Aorta (tissue), 5 donors: Measurements from ENCODE around the gene SNED1. TPM values are rescaled to one million over a fixed set of nuclear protein-coding genes. Genes with fewer than 3 reads are reported as not detected.

Experiments used
- ATAC-seq: fragments of 200-7000 bp; cut with Tn5 transposase; one replicate; pipeline ENCODE4 v1.9.1; 2022; ENCODE audit warnings: moderate library complexity; ENCODE audit not compliant: low FRiP score
- DNase-seq, 2 donors: peaks; one replicate each; pipeline ENCODE4 v3.0.0-alpha.2; 2020
- H3K27ac ChIP-seq, 2 donors: one replicate each; pipeline ENCODE4 v1.5.1; 2013; ENCODE audit warnings: low read length in 2 of 2, mild to moderate bottlenecking in 2 of 2, moderate library complexity in 2 of 2, control low read depth in 1 of 2, inconsistent platforms in 1 of 2, low read depth in 1 of 2
- H3K27me3 ChIP-seq, 2 donors: one replicate each; pipeline ENCODE4 v1.6.1; 2013; ENCODE audit warnings: control low read depth in 1 of 2, low read length in 1 of 2, mild to moderate bottlenecking in 1 of 2, moderate library complexity in 1 of 2; ENCODE audit not compliant: insufficient read depth in 2 of 2, control insufficient read depth in 1 of 2
- H3K36me3 ChIP-seq, 2 donors: one replicate each; pipeline ENCODE4 v1.6.1; 2013; ENCODE audit warnings: control low read depth in 1 of 2, low read length in 1 of 2, mild to moderate bottlenecking in 1 of 2; ENCODE audit not compliant: insufficient read depth in 2 of 2, control insufficient read depth in 1 of 2
- H3K4me1 ChIP-seq, 2 donors: one replicate each; pipeline ENCODE4 v1.6.1; 2013; ENCODE audit warnings: low read length in 2 of 2, control low read depth in 1 of 2, mild to moderate bottlenecking in 1 of 2, moderate library complexity in 1 of 2; ENCODE audit not compliant: insufficient read depth in 2 of 2, control insufficient read depth in 1 of 2
- H3K4me3 ChIP-seq, 2 donors: one replicate each; pipeline ENCODE4 v1.5.1; 2013; ENCODE audit warnings: low read length in 2 of 2, control low read depth in 1 of 2, mild to moderate bottlenecking in 1 of 2
- H3K9me3 ChIP-seq: one replicate; pipeline ENCODE4 v1.6.1; 2013; ENCODE audit warnings: mild to moderate bottlenecking, low read length; ENCODE audit not compliant: control insufficient read depth
- WGBS, 2 donors: extraction: QIAGEN DNeasy Blood & Tissue Kit; methylation state at CpG; one replicate each; pipeline ENCODE4 v1.1.7; 2013; 5-methylcytosine and 5-hydroxymethylcytosine counted together
- intact Hi-C, 2 donors: fragments of 100-400 bp; cut with DNase I; formaldehyde crosslinking; loops; one replicate each; pipeline versions ENCODE4 v1.14.2 to v1.15.0; 2022
- polyA plus RNA-seq, 2 donors: library from polyadenylated mRNA; stranded (reverse); fragments of 200-250 nt; gene quantifications; one replicate each; pipeline ENCODE4 v1.2.3, GENCODE V29; 2013
- total RNA-seq, 2 donors: library from RNA; stranded (reverse); fragmentation: NEBNext Ultra II Directional; extraction: Animal tissue kit (Norgen Biotek cat#: 25700); gene quantifications; one replicate each; pipeline ENCODE4 v1.2.1, GENCODE V29; 2021
- donor health status: healthy with polysubstance abuse.
- donor health status: Bipolar disorder and iron deficiency.
- donor health status: DM: no; HTN: no; CAD: no.
- donor health status: DM: no; HTN: no; CAD: no.
- donor health status: DM: yes; HTN: yes; CAD: no.

Gene SNED1
- total and polyA plus RNA-seq, 4 donors: 5.9 to 149 (median 67.4) TPM

GRCh38 chr2:241068942-241069810, 70.8 kb downstream of the SNED1 start:
- DNase-seq: no peak
- peaks cover 3 to 4% of the 10 kb centered on the region in 2 donors for H3K36me3 ChIP-seq
- 91 to 93% methylated on average over 28 of the region's 28 CpGs for WGBS, 2 donors
- no peak for ATAC-seq
- no peaks in the 10 kb centered on the region for H3K9me3 ChIP-seq
- no peaks in the 10 kb centered on the region for H3K27me3 ChIP-seq
- intact Hi-C loops: no loop called here
- H3K4me1 ChIP-seq: no peaks in the 10 kb centered on the region
- H3K27ac ChIP-seq: no peak overlapping the region
- H3K4me3 ChIP-seq: no peak overlapping the region

GRCh38 chr2:241069821-241070281, 71.4 kb downstream of the SNED1 start:
- 71 to 72% methylated on average over 23 to 26 of the region's 26 CpGs for WGBS, 2 donors
- H3K27ac ChIP-seq: no peak overlapping the region
- DNase-seq: no peak
- no peaks in the 10 kb centered on the region for H3K27me3 ChIP-seq
- intact Hi-C loops: no loop called here
- H3K4me3 ChIP-seq: no peak overlapping the region
- no peaks in the 10 kb centered on the region for H3K9me3 ChIP-seq
- H3K36me3 ChIP-seq: peaks cover 3 to 4% of the 10 kb centered on the region in 2 donors
- no peaks in the 10 kb centered on the region for H3K4me1 ChIP-seq
- no peak for ATAC-seq

GRCh38 chr2:241070361-241070760, 71.9 kb downstream of the SNED1 start:
- no peak for DNase-seq
- intact Hi-C loops: no loop called here
- Histone ChIP-seq H3K27me3 (no peaks in the 10 kb centered on the region), H3K4me3 (no peak overlapping the region), H3K4me1 (no peaks in the 10 kb centered on the region), H3K9me3 (no peaks in the 10 kb centered on the region), H3K27ac (no peak overlapping the region), H3K36me3 (peaks cover 3 to 8% of the 10 kb centered on the region in 2 donors)
- WGBS, 2 donors: 90 to 93% methylated on average over 13 of the region's 13 CpGs
- ATAC-seq: no peak

GRCh38 chr2:241070811-241071676, 72.6 kb downstream of the SNED1 start:
- ATAC-seq (no peak), DNase-seq (no peak)
- WGBS, 2 donors: 82 to 87% methylated on average over 25 to 31 of the region's 31 CpGs
- intact Hi-C loops: no loop called here
- Histone ChIP-seq H3K27ac (no peak overlapping the region), H3K36me3 (peaks cover 3 to 8% of the 10 kb centered on the region in 2 donors), H3K4me3 (no peak overlapping the region), H3K27me3 (no peaks in the 10 kb centered on the region), H3K4me1 (no peaks in the 10 kb centered on the region), H3K9me3 (no peaks in the 10 kb centered on the region)

DNA sequence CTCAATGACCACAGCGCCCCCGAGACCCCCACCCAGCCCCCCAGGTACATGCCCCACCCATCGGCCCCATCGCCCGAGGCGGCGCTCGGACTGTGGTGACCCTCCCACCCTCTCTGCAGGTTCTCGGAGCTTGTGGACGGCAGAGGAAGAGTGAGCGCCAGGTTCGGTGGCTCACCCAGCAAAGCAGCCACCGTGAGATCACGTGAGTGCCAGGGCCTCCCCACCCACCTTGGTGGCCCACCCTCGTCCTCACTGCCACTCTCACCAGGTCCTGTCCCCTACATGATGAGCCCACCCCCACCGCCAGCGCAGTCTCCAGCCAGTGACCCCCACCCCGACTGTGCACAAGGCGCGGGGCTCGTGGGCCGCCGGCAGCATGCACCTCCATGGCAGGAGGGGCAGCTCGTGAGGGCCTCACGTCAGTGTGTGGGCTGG, 73.3 kb downstream of the SNED1 start:
- no peaks in the 10 kb centered on the region for H3K9me3 ChIP-seq
- ATAC-seq (no peak), DNase-seq (no peak)
- no peak overlapping the region for H3K4me3 ChIP-seq
- no peaks in the 10 kb centered on the region for H3K27me3 ChIP-seq
- H3K36me3 ChIP-seq: peaks cover 3 to 8% of the 10 kb centered on the region in 2 donors
- no peak overlapping the region for H3K27ac ChIP-seq
- WGBS, 2 donors: 83 to 89% methylated on average over 20 to 25 of the region's 25 CpGs
- no peaks in the 10 kb centered on the region for H3K4me1 ChIP-seq
- intact Hi-C loops: no loop called here

GRCh38 chr2:241072151-241072550, 73.7 kb downstream of the SNED1 start:
- Histone ChIP-seq H3K27me3 (no peaks in the 10 kb centered on the region), H3K36me3 (peaks cover 3 to 8% of the 10 kb centered on the region in 2 donors), H3K4me3 (no peak overlapping the region), H3K4me1 (no peaks in the 10 kb centered on the region), H3K27ac (no peak overlapping the region), H3K9me3 (no peaks in the 10 kb centered on the region)
- DNase-seq: no peak
- WGBS, 2 donors: 82 to 86% methylated on average over 9 of the region's 9 CpGs
- no peak for ATAC-seq
- intact Hi-C loops: no loop called here

- intact Hi-C loops: no loop called here
- 77 to 79% methylated on average over 14 of the region's 14 CpGs for WGBS, 2 donors
- ATAC-seq (no peak), DNase-seq (no peak)
- no peaks in the 10 kb centered on the region for H3K9me3 ChIP-seq
- H3K27ac ChIP-seq: no peak overlapping the region
- H3K4me3 ChIP-seq: no peak overlapping the region
- no peaks in the 10 kb centered on the region for H3K27me3 ChIP-seq
- H3K4me1 ChIP-seq: no peaks in the 10 kb centered on the region
- peaks cover 3 to 8% of the 10 kb centered on the region in 2 donors for H3K36me3 ChIP-seq
Measured at GRCh38 chr2:241072553-241073165, 74.2 kb downstream of the SNED1 start.

DNA sequence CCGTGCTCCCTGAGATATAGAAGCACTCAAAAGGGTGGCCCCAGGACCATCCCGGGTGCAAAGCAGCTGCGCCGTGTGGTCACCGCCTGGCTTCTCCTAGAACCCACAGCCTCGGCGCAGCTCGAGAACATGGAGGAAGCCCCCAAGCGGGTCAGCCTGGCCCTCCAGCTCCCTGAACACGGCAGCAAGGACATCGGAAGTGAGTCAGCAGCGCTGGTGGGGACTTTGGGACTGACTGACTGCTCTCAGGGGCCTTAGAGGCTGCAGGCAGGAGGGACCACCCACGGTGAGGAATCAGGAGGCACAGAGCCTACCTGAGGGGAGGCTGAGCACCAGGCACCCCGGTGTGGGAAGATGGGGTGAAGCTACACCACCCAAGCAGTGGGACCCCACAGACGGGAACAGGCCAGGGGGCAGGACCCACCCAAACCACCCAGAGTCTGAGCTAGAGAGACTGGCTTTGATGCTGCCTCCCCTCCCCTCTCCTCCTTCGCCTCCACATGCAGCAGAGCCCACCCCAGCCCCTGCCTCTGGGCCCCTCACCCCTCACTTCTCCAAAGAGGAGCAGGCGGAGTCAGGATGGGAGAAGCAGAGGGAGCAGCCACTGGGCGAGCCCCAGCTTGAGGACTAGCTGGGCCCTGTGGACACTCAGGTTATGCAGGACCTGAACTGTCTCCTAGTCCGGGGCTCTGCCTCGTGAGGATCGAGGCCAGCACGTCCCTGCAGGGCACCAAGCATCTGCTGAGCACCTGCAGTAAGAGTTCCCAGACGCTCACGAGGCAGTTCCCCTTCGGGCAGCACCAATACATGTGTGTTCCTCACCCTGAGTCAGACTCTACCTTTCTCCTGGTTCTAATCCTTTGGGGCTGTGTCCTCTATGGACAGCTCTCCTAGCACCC, 75.0 kb downstream of the SNED1 start:
- no peaks in the 10 kb centered on the region for H3K9me3 ChIP-seq
- no peak overlapping the region for H3K27ac ChIP-seq
- intact Hi-C loops: no loop called here
- ATAC-seq (no peak), DNase-seq (no peak)
- H3K27me3 ChIP-seq: no peaks in the 10 kb centered on the region
- WGBS, 2 donors: 74 to 80% methylated on average over 24 to 25 of the region's 25 CpGs
- H3K4me1 ChIP-seq: no peaks in the 10 kb centered on the region
- no peak overlapping the region for H3K4me3 ChIP-seq
- H3K36me3 ChIP-seq: peaks cover 3 to 8% of the 10 kb centered on the region in 2 donors
